HL-60/S4 treated with retinoic acid at 250 ng/mL for 4 days and 3 days (cell line): Measurements from ENCODE around the gene RPS6KA4.

ENCODE experiments used
- in situ Hi-C: fragments of 300-500 bp; cut with MboI; formaldehyde crosslinking; loops from 2 replicates; pipeline ENCODE4 v1.7.0; 2022; ENCODE audit warnings: low sequenced_read_pairs

Gene RPS6KA4

GRCh38 chr11:64384981-64385944 lies 26.3 kb downstream of the RPS6KA4 start:
- in situ Hi-C loops: no loop called here

- in situ Hi-C loops: no loop called here
Observed at GRCh38 chr11:64385945-64386704, 27.2 kb downstream of the RPS6KA4 start.

- in situ Hi-C loops: no loop called here
Observed at GRCh38 chr11:64387916-64388315, 29.0 kb downstream of the RPS6KA4 start.

GRCh38 chr11:64388894-64389293 lies 29.9 kb downstream of the RPS6KA4 start:
- in situ Hi-C loops: no loop called here

- in situ Hi-C loops: no loop called here
Observed at GRCh38 chr11:64389851-64390250, 30.9 kb downstream of the RPS6KA4 start.

GRCh38 chr11:64390558-64390957 lies 31.6 kb downstream of the RPS6KA4 start:
- in situ Hi-C loops: no loop called here

GRCh38 chr11:64391839-64392238 lies 32.9 kb downstream of the RPS6KA4 start:
- in situ Hi-C loops: no loop called here

- in situ Hi-C loops: no loop called here
Observed at GRCh38 chr11:64395545-64396078, 36.6 kb downstream of the RPS6KA4 start.

- in situ Hi-C loops: no loop called here
Observed at GRCh38 chr11:64396079-64396591, 37.2 kb downstream of the RPS6KA4 start.

GRCh38 chr11:64400102-64400501 lies 41.1 kb downstream of the RPS6KA4 start:
- in situ Hi-C loops: no loop called here

GRCh38 chr11:64400667-64401066 lies 41.7 kb downstream of the RPS6KA4 start:
- in situ Hi-C loops: no loop called here

- in situ Hi-C loops: no loop called here
Observed at GRCh38 chr11:64401775-64402174, 42.8 kb downstream of the RPS6KA4 start.

- in situ Hi-C loops: no loop called here
Observed at GRCh38 chr11:64403106-64403505, 44.1 kb downstream of the RPS6KA4 start.

GRCh38 chr11:64406221-64406946 lies 47.4 kb downstream of the RPS6KA4 start:
- in situ Hi-C loops: no loop called here

GRCh38 chr11:64407221-64407620 lies 48.3 kb downstream of the RPS6KA4 start:
- in situ Hi-C loops: no loop called here

- in situ Hi-C loops: no loop called here
Observed at GRCh38 chr11:64407630-64408029, 48.7 kb downstream of the RPS6KA4 start.

GRCh38 chr11:64409278-64409677 lies 50.3 kb downstream of the RPS6KA4 start:
- in situ Hi-C loops: no loop called here

GRCh38 chr11:64409707-64410403 lies 50.9 kb downstream of the RPS6KA4 start:
- in situ Hi-C loops: no loop called here

GRCh38 chr11:64410404-64410734 lies 51.4 kb downstream of the RPS6KA4 start:
- in situ Hi-C loops: no loop called here

- in situ Hi-C loops: no loop called here
Observed at GRCh38 chr11:64413417-64413816, 54.5 kb downstream of the RPS6KA4 start.
